Ovary (tissue), 9 donors: ENCODE measurements around the gene DUSP9. TPM values are rescaled to one million over a fixed set of nuclear protein-coding genes. Genes with fewer than 3 reads are reported as not detected.

Experiments
- DNase-seq, 5 donors: peaks; one replicate each; pipeline ENCODE4 v3.0.0-alpha.2; 2019 to 2020
- H3K27ac ChIP-seq, 2 donors: fragments of 200-600 bp; one replicate each; pipeline versions ENCODE4 v1.5.1 to v1.8.0; 2019 to 2022
- H3K27me3 ChIP-seq: fragments of 200-600 bp; one replicate; pipeline ENCODE4 v1.8.0; 2022
- H3K36me3 ChIP-seq: fragments of 200-600 bp; sonication (generic); one replicate; pipeline ENCODE4 v1.5.1; 2019
- H3K4me1 ChIP-seq: one replicate; pipeline ENCODE4 v1.8.1; 2013; ENCODE audit warnings: mild to moderate bottlenecking, moderate library complexity; ENCODE audit not compliant: insufficient read depth
- H3K4me3 ChIP-seq: fragments of 200-600 bp; sonication (generic); one replicate; pipeline ENCODE4 v1.5.1; 2017
- H3K9me3 ChIP-seq, 2 donors: fragments of 200-600 bp in 1 of 2; sonication (generic) in 1 of 2; one replicate each; pipeline versions ENCODE4 v1.5.1 to v1.8.1; 2013 to 2019; ENCODE audit warnings: mild to moderate bottlenecking in 1 of 2, moderate library complexity in 1 of 2
- CTCF ChIP-seq, 3 donors: fragments of 450-650 bp in 2 of 3; fragments of 200-600 bp in 1 of 3; IDR thresholded peaks; one replicate each; pipeline versions ENCODE4 v1.5.1 to v1.8.0; 2016 to 2022; ENCODE audit warnings: antibody characterized with exemption in 3 of 3, mild to moderate bottlenecking in 1 of 3
- EP300 ChIP-seq: sonication (generic); formaldehyde crosslinking; IDR thresholded peaks from one replicate; pipeline ENCODE4 v1.6.1; 2017; ENCODE audit warnings: antibody characterized with exemption
- POLR2A ChIP-seq: fragments of 450-650 bp; IDR thresholded peaks from one replicate; pipeline ENCODE4 v1.6.1; 2017; ENCODE audit warnings: antibody characterized with exemption, mild to moderate bottlenecking, moderate library complexity
- WGBS, 3 donors: extraction: QIAGEN DNeasy Blood & Tissue Kit in 1 of 3; methylation state at CpG; one replicate each; pipeline versions ENCODE4 v1.1.5 to v1.1.7; 2013 to 2017; 5-methylcytosine and 5-hydroxymethylcytosine counted together
- intact Hi-C, 4 donors: fragments of 100-400 bp; cut with DNase I; formaldehyde crosslinking; loops; one replicate each; pipeline versions ENCODE4 v1.11.0 to v1.15.1; 2022 to 2023
- polyA plus RNA-seq, 2 donors: library from polyadenylated mRNA; stranded (reverse); fragments of 200-250 nt in 1 of 2; fragments of 350-450 nt in 1 of 2; fragmentation: Illumina TruSeq in 1 of 2; extraction: RNeasy Lipid Tissue Mini Kit (QIAGEN cat#74804) in 1 of 2; gene quantifications; one replicate each; pipeline ENCODE4 v1.2.3, GENCODE V29; 2013 to 2014
- total RNA-seq, 7 donors: library from RNA; depleted of rRNA in 2 of 7; stranded (reverse); fragments of >200 nt in 2 of 7; fragmentation: NEBNext Ultra II Directional in 3 of 7; extraction: Animal tissue kit (Norgen Biotek cat#: 25700) in 3 of 7; gene quantifications; one replicate each; pipeline versions ENCODE4 v1.1.0 to v1.2.4, GENCODE V29; 2016 to 2023
- donor health status: DM: no; HTN: no; CAD: no; lungs with moderate emphysema.
- donor health status: DM: no; HTN: no; CAD: no.
- donor health status: Bipolar disorder and iron deficiency.
- donor health status: DM: yes; HTN: yes; CAD: no.
- donor health status: DM: no; HTN: no; CAD: no.
- donor health status: DM: yes; HTN: yes; CAD: no.

Gene DUSP9
- total and polyA plus RNA-seq, 9 donors: 0.12 to 3.7 (median 0.65) TPM; not detected in 1

- H3K27me3 ChIP-seq: no peaks in the 10 kb centered on the region
- no peak overlapping the region for H3K27ac ChIP-seq
- DNase-seq: peak in 4 of 5 donors; percentile 6 to 11 (median 8)
- 75 to 83% (median 81%) methylated on average over 40 to 41 of the region's 41 CpGs for WGBS, 3 donors
- no peak overlapping the region for H3K4me3 ChIP-seq
- intact Hi-C loops: no loop called here
- no peaks in the 10 kb centered on the region for H3K36me3 ChIP-seq
- TF ChIP-seq POLR2A (no peak), CTCF (IDR thresholded peaks at IDR 0.05) (no peak)
- no peaks in the 10 kb centered on the region for H3K4me1 ChIP-seq
- peaks cover 0 to 7% of the 10 kb centered on the region in 2 donors for H3K9me3 ChIP-seq
These were observed 3.1 kb downstream of the DUSP9 start for GRCh38 chrX:153649915-153650782.

- TF ChIP-seq EP300 (no peak), CTCF (IDR thresholded peaks at IDR 0.05) (no peak), POLR2A (no peak)
- WGBS, 3 donors: 85 to 87% (median 85%) methylated on average over 13 of the region's 13 CpGs
- Histone ChIP-seq H3K36me3 (no peaks in the 10 kb centered on the region), H3K27me3 (no peaks in the 10 kb centered on the region), H3K27ac (no peak overlapping the region), H3K4me3 (no peak overlapping the region), H3K9me3 (peaks cover 0 to 7% of the 10 kb centered on the region in 2 donors), H3K4me1 (no peaks in the 10 kb centered on the region)
- intact Hi-C loops: no loop called here
- no peak for DNase-seq
These were observed 4.0 kb downstream of the DUSP9 start for GRCh38 chrX:153650959-153651358.

GRCh38 chrX:153651540-153652079 lies 4.6 kb downstream of the DUSP9 start:
- TF ChIP-seq CTCF (IDR thresholded peaks at IDR 0.05) (no peak), POLR2A (no peak), EP300 (no peak)
- Histone ChIP-seq H3K4me1 (no peaks in the 10 kb centered on the region), H3K27me3 (no peaks in the 10 kb centered on the region), H3K27ac (no peak overlapping the region), H3K9me3 (peaks cover 0 to 7% of the 10 kb centered on the region in 2 donors), H3K4me3 (no peak overlapping the region), H3K36me3 (no peaks in the 10 kb centered on the region)
- intact Hi-C loops: no loop called here
- WGBS, 3 donors: 75 to 87% (median 75%) methylated on average over 9 of the region's 9 CpGs
- peak in 1 of 5 donors; percentile 7 for DNase-seq

GRCh38 chrX:153653556-153653955 lies 6.6 kb downstream of the DUSP9 start:
- intact Hi-C loops: no loop called here

More at GRCh38 chrX:153653556-153653955, 6.6 kb downstream of the DUSP9 start:
- TF ChIP-seq EP300 (no peak), POLR2A (no peak), CTCF (IDR thresholded peaks at IDR 0.05) (no peak)
- Histone ChIP-seq H3K9me3 (peaks cover 0 to 7% of the 10 kb centered on the region in 2 donors), H3K27ac (no peak overlapping the region), H3K4me3 (no peak overlapping the region), H3K27me3 (no peaks in the 10 kb centered on the region), H3K36me3 (no peaks in the 10 kb centered on the region), H3K4me1 (no peaks in the 10 kb centered on the region)
- DNase-seq: no peak
- 76 to 83% (median 82%) methylated on average over 2 of the region's 2 CpGs for WGBS, 3 donors
